H1 (cell line): ENCODE measurements around the gene KRTAP1-5.

ENCODE experiments used
- HDAC6 ChIP-seq: IDR thresholded peaks from one replicate; pipeline ENCODE4 v1.7.1; 2012; ENCODE audit warnings: low read depth, mild to moderate bottlenecking, inconsistent platforms, low read length, moderate library complexity
- POLR2A ChIP-seq, 2 experiments: IDR thresholded peaks; 1 replicate in 1 of 2; 2 replicates in 1 of 2; pipeline ENCODE4 v1.6.1; 2011; ENCODE audit warnings: low read depth in 2 of 2, low read length in 2 of 2, mild to moderate bottlenecking in 2 of 2; ENCODE audit errors: control extremely low read depth in 1 of 2
- RNF2 ChIP-seq: fragments of 200-900, 300-1000 bp; sonication (generic); IDR thresholded peaks from 2 replicates; pipeline ENCODE4 v1.7.1; 2016; ENCODE audit warnings: borderline replicate concordance, low read depth, mild to moderate bottlenecking, antibody characterized with exemption, low read length; ENCODE audit not compliant: poor library complexity, severe bottlenecking; ENCODE audit errors: missing control alignments

DNA sequence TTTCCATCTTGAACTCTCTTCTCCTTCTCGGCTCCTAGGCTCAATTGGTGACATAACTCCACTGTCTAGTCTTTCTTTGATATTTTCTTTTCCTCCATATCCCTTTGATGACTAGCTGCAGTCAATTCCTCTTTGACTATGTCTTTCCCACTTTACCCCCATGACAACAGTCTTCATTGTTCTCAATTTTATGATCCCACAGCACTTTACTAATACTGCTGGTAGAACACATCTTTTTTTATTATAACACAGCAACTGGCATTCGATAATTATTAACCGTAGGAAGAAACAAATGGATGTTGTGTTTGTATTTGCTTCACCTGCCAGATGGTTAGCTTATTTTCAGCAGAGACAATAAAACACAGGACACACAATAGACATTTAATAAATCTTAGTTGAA lies 34.3 kb downstream of the KRTAP1-5 start:
- no peak for TF ChIP-seq RNF2
- no peak for TF ChIP-seq POLR2A (IDR thresholded peaks at IDR 0.05; ENCODE audit: control extremely low read depth in 1 of 2, low read depth in 2 of 2, low read length in 2 of 2)
- no peak for TF ChIP-seq HDAC6
